ENCODE results near the gene FLT3.

The FLT3 gene

GRCh38 chr13:28000567-28000966 lies 99.8 kb downstream of the FLT3 start:
- DNase-seq, result peak; percentile 9

- DNase-seq, result peak; percentile 3
Measured at GRCh38 chr13:27997904-27998522, 102.4 kb downstream of the FLT3 start.

- DNase-seq, result no peak
Measured at GRCh38 chr13:27991881-27992280, 108.5 kb downstream of the FLT3 start.

GRCh38 chr13:27988520-27988919 lies 111.9 kb downstream of the FLT3 start, which contains the start of gene URAD:
TSS of gene URAD (minus strand) at chr13:27988693. CDS start at chr13:27988637, 56 bp downstream.
- no peak for DNase-seq

GRCh38 chr13:27985600-27985999 lies 114.8 kb downstream of the FLT3 start:
- no peak for DNase-seq

- no peak for DNase-seq
Measured at GRCh38 chr13:27982361-27982760, 118.0 kb downstream of the FLT3 start.

DNA sequence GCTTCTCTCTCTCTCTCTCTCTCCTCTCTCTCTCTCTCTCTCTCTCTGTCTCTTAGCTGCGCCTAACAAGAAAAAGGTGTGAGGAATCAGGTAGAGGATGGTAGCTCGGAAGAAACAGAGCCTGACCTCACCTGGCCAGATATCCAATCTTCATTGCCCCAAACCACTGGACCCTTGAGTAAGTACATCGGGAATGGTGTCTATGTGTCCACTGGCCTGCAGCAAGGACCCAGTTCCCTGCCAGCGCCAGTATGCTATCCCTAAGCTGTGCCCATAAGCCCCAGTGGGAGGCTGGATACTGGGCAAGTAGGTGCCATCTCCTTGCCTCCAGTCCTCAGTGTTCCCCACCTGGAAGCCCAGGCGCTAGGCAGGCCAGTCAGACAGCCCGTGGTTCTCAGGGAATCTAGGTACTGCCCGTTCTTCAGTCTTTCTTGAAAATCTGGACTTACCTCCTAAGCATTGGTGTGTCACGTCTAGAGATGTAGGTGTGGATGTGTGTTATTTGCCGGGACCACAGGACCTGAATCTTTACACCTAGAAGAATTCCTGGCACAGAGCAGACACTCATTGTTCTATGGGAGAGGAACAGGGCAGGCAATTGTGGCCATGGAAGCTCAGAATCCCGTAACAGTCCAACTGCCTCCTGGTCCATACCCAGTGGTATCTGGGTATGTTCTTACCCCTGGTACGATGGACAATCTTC lies 119.2 kb downstream of the FLT3 start:
- DNase-seq, result no peak

DNA sequence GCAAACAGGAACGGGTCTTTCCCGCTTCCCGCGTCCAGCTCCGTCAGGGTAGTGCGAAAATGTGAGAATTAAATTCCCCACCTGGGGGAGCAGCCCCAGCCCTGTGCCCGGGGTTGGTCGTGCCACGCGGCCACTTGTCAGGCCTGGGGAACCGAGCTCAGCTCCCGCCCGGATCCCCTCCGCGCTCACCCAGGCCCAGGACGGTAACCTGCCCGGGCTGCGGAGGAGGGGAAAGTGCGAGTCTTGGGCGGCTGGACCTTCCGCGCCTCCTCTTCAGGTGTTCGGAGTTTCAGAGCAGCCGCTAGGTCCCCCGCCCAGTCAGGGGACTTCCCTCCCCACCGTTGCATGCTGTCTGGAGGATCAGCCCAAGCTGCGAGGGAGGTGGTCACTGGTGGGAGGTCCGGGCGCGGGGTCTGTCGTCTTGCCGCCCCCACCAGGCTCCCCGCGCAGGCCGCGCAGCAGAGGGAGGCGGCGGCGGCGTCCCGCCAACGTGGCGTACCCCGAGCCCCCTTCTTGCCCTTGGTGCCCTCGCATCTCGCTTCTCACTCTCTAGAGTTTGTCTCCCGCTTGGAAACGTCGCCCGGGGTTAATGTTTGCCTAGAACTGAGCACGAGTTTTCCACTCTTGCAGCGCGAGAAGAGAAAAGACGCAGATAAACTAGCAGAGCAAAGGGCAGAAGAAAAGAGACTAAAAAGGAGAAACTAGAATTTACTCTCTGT lies 119.9 kb downstream of the FLT3 start:
- no peak for DNase-seq

GRCh38 chr13:27979765-27980279 lies 120.6 kb downstream of the FLT3 start:
- no peak for DNase-seq

DNA sequence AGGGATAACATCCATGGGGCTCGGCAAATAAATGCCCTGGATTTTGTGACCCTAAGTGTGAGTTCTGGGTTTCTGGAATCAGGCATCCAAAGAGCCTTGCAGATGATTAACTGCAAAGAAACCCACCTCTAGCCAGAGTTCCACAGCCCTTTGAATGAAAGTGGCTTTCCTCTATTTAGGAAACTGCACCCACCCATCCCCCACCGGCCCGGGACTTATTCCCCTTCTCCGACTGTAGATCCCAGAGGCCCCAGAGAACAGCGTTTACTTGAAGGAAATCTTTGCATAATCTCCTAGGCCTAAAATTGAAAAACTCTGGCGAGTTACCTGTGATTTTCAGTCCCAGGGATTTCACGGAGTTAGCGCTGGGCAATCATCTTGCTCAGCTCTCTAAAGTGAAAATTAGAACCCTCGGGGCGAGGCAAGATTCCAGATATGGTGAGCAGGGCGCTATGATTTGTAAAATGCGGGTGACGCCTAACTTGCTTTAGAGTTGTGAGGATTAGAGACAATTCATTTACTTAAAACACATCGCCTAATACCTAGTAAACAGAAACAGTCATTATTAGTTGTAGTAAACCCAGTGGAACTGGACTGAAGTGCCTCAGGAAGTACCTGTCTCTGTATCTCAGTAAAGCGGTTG lies 121.3 kb downstream of the FLT3 start:
- no peak for DNase-seq

- DNase-seq, result no peak
Measured at GRCh38 chr13:27978301-27978968, 121.9 kb downstream of the FLT3 start.

DNA sequence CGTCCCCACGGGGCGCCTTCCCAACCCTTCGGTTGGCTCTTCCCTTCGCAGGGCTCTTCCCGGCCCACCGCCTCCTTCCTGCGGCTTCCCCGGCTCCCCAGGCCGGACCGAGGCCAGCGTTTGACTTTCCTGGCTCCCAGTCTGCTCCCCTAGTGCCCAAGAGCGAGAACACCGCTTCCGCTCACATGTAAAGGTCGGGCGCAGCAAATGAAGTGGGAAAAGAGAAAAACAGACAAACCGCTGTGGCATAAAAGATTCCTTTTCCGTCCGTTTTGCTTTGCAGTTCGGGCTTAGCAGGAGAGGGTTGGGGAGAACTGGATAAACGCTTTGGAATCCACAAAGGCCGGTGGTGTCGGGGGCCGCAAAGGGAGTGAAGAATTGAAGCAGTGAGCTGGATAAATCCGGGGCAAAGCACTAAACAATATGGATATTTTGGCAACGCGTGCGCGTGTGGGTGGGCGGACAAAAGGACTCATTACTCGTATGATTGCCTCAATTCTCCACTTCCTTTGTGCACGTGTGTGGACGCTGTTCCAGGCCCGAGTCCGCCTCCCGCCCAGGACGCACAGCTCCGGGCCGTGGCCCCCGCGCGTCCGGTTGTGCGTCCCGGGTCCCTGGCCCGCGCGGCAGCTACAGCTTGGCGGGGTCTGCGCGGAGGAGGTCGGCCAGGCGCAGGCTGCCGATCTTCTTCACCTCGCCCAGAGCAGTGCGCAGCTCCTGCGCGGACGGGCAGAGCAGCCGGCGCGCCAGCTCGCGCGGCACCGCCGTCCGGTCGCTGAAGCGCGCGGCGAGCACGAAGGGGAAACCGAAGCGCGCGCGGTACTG lies 122.7 kb downstream of the FLT3 start:
- DNase-seq, result no peak

GRCh38 chr13:27976362-27977091 lies 123.8 kb downstream of the FLT3 start:
- DNase-seq, result no peak

DNA sequence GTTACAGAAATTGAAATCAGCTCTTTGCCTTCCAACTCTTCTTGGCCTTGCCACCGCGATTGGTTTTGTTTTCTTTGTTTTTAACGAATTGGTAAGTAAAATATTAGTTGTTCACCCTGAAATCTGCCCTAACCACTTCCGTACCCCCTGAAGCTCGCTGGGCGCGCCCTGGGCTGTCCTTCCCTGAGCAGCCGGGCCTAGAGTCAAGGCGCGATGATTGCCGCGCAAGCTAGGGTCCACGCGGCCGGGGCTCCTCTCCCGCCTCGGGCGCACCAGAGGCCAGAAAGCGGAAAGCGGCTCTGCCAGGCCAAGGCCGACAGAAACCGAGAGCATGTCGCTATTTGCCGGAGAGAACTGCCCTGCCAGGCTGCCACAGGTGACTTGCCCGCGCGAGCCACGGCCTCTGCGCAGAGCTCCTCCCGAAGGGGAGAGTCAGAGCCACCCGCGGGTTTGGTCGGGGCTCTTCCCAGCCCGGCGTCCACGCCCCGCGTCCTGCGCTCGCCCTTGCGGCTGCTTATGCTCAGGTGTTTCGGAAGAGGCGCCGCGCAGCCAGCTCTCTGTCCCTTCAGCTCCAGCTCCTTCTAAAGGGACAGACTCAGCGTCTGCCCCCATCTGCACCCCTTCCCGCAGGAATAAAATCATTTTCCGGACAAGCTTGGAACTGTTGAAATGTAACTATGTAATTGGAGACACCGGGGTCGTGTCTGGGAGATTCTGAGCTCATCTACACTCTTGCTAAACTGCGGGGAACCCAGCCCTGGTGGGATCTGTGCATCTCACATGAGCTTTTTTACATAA lies 124.6 kb downstream of the FLT3 start:
- no peak for DNase-seq

DNA sequence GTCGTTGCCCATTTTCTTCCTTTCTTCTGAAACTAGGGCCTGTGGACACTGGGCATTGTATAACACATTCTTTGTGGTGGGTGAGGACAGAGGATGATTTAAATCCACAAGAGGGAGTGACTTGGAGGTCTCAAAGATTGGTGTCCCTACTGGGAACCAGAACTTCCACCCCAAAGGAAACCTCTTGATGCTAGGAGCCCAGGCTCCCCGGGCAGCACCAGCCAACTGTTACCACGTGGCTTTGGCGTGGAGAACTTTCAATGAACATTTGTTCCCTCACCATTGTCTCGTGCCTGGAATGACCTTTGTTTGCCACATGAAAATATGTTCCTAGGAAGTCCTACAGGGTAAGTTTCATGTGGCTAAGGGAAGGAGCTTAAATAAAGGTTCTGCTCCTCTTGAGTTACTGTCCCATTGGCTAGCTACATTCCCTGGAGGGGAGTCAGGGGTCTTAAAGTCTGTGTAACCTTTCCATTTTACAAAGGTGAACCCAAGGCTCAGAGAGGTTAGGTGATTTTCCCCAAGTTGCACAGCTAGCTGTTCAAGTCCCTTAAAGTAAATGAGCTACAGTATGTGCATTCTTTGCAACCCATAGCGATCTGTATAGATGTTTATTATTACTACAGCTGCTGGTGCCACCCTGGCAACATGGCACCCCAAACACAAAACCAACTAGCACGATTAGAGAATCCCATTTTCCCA lies 126.3 kb downstream of the FLT3 start:
- DNase-seq, result no peak

DNA sequence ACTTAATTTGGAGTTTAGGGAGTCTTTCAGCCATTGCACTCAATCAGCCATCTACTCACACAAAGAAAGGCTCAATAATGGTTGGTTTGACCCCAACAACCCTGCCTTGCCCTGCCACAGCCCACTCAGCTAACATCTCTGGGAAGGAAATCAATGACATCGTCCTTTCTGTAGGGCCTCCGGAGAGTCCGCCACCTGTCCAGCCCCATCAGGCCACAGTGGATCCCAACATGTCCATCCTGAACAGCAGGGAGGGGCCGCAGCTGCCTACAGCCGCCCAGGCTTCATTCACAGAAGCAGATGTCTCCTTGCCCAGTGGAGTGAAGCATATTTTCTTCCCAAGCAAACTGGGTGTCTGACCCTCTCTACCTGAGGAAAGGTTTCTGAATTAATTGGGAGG lies 127.1 kb downstream of the FLT3 start:
- DNase-seq, result no peak

- no peak for DNase-seq
Measured at GRCh38 chr13:27972478-27972820, 127.9 kb downstream of the FLT3 start.

- DNase-seq, result no peak
Measured at GRCh38 chr13:27971776-27972477, 128.4 kb downstream of the FLT3 start.

GRCh38 chr13:27971236-27971645 lies 129.1 kb downstream of the FLT3 start:
- DNase-seq, result no peak

Data from NCI-H1048 (cell line).